ENCODE results near the gene MAFG.

The MAFG gene

GRCh38 chr17:81890447-81891302 lies 36.9 kb downstream of the MAFG start:
- FAIRE-seq: no peak

GRCh38 chr17:81889602-81890001 lies 37.9 kb downstream of the MAFG start:
- no peak for FAIRE-seq

- no peak for FAIRE-seq
Measured at GRCh38 chr17:81888988-81889595, 38.4 kb downstream of the MAFG start.

- FAIRE-seq: no peak
Measured at GRCh38 chr17:81888105-81888987, 39.2 kb downstream of the MAFG start.

GRCh38 chr17:81885869-81886548 lies 41.5 kb downstream of the MAFG start:
- no peak for FAIRE-seq

GRCh38 chr17:81885454-81885853 lies 42.1 kb downstream of the MAFG start:
- FAIRE-seq: no peak

GRCh38 chr17:81884968-81885367 lies 42.6 kb downstream of the MAFG start:
- no peak for FAIRE-seq

GRCh38 chr17:81884520-81884919 lies 43.0 kb downstream of the MAFG start:
- FAIRE-seq: no peak

- no peak for FAIRE-seq
Measured at GRCh38 chr17:81879121-81879520, 48.4 kb downstream of the MAFG start.

GRCh38 chr17:81878294-81878693 lies 49.2 kb downstream of the MAFG start:
- FAIRE-seq: no peak

- no peak for FAIRE-seq
Measured at GRCh38 chr17:81877569-81877968, 50.0 kb downstream of the MAFG start.

- no peak for FAIRE-seq
Measured at GRCh38 chr17:81871387-81872230, 55.9 kb downstream of the MAFG start.

GRCh38 chr17:81870981-81871386 lies 56.6 kb downstream of the MAFG start, which contains the start of gene ARHGDIA:
ARHGDIA (minus strand) TSS chr17:81871337; CDS start chr17:81869930, 1,407 bp downstream.
- FAIRE-seq: no peak

- no peak for FAIRE-seq
Measured at GRCh38 chr17:81870131-81870980, 57.2 kb downstream of the MAFG start.

GRCh38 chr17:81869221-81870130 lies 58.1 kb downstream of the MAFG start:
- no peak for FAIRE-seq

GRCh38 chr17:81868674-81869220 lies 58.8 kb downstream of the MAFG start:
- no peak for FAIRE-seq
